Ramos (cell line): ENCODE measurements around the gene RAD51B.
"Not testable (repeated sequence)": the region's sequence is repeated elsewhere in the genome, so short reads cannot be mapped to it uniquely, and the experiment has no call there.

Experiments
- in situ Hi-C: fragments of 300-500 bp; cut with MboI; formaldehyde crosslinking; loops from one replicate; pipeline ENCODE4 v1.14.3; 2022; ENCODE audit warnings: low sequenced_read_pairs; ENCODE audit not compliant: unreplicated experiment

Gene RAD51B

GRCh38 chr14:67970923-67971322, 151.3 kb downstream of the RAD51B start:
- in situ Hi-C loops, result no loop called here

- in situ Hi-C loops, result no loop called here
These were observed 152.3 kb downstream of the RAD51B start for GRCh38 chr14:67971627-67972625.

DNA sequence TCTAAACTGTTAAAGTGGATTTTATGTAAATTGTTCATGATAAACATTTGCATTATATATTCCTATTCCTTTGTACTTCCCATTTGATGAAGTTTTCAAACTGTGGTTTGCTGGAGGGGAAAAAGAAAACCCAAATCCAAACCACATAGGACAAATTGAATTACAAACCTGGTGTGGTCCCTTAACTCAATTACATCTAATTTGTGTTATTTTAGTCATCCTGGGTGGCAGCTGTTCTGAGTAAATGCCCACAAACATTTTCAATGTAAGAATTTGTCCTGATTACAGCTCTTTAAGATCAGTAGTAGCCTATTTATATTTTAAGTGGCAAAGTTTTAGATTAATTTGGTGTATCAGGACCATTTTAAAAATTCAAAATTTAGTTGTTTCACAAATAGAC, 153.9 kb downstream of the RAD51B start:
- in situ Hi-C loops, result no loop called here

- in situ Hi-C loops, result no loop called here
These were observed 155.9 kb downstream of the RAD51B start for GRCh38 chr14:67975470-67975869.

DNA sequence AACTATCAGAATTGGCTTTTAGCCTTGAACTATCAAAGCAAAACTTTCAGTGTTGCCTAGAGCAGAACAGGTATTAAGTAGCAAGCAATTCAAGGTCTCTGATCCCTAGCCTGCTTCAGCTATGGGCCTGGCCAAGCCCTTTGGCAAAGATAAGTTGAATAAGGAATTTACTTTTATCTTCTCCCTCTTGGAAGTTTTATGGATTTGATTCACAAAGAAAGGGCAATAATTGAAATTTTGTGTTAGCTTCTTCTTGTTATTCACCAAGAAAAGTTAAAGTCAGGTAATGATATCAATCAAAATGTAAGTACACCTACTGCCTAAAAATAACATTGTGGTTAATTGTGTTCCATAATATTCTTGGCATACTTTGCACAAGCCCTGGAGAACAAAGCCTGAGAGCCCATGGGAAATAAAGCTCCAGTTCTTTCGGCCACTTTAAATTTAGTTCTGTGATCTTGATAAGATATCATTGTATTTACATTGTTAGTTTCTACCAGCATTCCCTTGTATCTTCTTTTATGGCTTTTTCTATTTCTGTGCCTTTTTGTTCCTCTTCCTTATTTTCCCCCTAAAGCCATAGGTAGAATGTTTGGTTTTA, 158.0 kb downstream of the RAD51B start:
- in situ Hi-C loops, result no loop called here

- in situ Hi-C loops, result no loop called here
These were observed 159.2 kb downstream of the RAD51B start for GRCh38 chr14:67978749-67979148.

DNA sequence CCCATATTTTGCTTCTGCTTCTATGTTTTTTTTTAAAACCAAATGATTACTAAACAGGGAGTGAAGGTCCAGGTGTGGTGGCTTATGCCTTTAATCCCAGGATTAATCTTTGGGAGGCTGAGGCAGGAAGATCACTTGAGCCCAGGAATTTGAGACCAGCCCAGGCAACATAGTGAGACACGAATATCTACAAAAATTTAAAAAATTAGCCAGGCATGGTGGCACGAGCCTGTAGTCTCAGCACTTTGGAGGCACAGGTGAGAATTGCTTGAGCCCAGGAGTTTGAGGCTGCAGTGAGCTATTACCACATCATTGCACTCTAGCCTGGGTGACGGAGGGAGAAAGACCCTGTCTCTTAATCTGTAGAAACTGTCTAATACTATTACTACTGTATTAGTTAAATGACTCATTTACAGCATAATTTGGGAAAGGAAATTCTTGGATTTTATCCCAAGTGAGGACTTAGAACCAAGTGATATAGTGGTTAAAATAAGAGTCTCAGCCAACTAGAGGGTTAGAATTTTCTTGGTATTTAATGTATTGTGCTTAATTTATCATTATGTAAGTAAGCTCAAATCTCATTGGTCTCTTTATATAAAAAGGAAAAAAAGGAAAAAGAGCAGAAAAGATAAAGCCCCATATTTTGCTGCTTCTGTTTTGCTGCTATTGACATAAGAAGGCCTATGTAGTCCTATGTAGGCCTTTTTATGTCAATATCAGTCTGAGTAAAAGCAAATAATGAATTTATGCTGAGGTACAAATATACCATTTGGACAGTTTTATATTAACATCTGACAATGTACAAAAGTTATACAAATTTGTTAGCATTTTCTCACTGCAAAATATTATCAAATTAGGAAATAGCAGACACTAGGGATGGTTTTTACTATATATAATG, 163.4 kb downstream of the RAD51B start:
- in situ Hi-C loops, result no loop called here

DNA sequence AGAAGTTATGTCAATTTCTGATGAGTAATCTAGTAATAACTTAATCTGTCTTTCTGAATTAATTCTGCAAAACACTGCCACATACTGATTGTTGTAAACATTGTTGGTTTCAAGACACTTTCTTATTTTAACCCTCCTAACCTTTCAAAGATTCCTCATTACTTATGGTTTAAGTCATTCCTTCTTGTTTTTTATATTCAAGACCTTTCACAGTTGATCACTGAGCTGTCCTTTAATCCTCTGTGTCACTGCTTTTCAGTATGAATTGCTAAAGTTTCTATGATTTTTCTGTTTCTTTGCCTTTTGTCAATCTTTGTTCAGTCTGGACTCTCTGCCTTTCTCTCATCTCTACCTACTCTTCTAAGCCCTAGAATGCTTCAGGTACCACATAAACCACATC, 164.7 kb downstream of the RAD51B start:
- in situ Hi-C loops, result no loop called here

- in situ Hi-C loops, result no loop called here
These were observed 166.7 kb downstream of the RAD51B start for GRCh38 chr14:67986131-67986841.

DNA sequence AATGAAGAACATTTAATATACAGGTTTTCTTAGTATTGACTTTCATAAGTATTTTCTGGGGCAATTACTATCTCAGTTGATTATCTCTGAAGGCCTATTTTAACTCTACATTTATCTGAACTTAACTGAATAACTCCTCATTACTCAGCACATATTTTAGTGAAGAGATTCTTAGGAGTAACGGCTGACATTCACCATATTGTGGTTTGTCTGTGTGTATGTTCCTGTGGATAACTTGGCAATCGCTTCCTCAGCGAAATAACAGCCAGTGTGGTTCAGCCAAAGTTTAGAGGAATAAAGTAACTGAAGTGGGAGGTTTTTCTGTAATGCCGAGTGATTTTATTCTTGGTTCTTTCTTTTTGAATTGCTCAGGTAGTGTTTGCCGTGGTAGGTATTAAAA, 168.0 kb downstream of the RAD51B start:
- in situ Hi-C loops, result no loop called here

DNA sequence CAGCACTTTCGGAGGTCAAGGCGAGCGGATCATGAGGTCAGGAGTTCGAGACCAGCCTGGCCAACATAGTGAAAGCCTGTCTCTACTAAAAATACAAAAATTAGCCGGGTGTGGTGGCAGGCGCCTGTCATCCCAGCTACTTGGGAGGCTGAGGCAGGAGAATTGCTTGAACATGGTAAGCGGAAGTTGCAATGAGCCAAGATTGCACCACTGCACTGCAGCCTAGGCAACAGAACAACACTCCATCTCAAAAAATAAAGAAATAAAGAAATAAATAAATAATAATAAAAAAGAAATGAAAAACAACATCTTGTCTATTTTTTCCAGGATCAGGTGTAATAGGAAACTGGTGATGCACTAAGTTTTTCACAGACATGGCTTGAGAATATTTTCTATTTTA, 168.6 kb downstream of the RAD51B start:
- in situ Hi-C loops, result not testable (repeated sequence)

GRCh38 chr14:67990576-67990975, 171.0 kb downstream of the RAD51B start:
- in situ Hi-C loops, result no loop called here

GRCh38 chr14:67994531-67994930, 175.0 kb downstream of the RAD51B start:
- in situ Hi-C loops, result no loop called here

- in situ Hi-C loops, result no loop called here
These were observed 176.7 kb downstream of the RAD51B start for GRCh38 chr14:67996235-67996634.

- in situ Hi-C loops, result no loop called here
These were observed 179.3 kb downstream of the RAD51B start for GRCh38 chr14:67998834-67999233.

GRCh38 chr14:67999290-67999689, 179.7 kb downstream of the RAD51B start:
- in situ Hi-C loops, result no loop called here

DNA sequence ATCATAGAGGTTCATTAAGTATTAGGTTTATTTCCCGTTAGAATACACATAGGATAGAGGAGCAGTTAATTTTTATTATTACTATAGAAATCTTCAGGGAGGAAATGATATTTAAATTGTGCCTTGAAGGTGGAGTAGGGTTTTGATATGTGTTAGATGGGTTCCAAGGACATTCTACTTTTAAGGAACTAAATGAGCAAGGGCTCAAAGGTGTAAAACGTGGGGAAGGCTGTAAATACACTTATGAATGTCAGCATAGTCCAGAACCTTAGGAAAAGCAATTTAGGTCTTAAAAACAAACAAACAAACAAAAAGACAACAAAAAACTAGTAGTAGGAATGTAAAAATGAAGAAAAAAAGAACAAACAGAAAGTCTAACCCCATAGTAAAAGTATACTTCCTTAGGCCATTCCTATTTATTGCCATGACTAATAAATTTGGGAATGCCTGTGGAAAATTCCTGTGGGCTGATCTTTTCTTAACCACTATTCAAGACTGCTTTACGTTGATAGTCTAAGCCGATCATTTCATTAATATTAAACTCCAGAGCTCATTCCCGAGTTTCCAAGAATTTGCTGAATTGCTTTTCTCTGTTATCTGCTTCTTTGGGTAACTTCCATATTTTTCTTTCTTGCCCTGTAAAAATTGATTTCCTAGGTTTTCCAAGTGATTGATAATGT, 180.3 kb downstream of the RAD51B start:
- in situ Hi-C loops, result no loop called here

DNA sequence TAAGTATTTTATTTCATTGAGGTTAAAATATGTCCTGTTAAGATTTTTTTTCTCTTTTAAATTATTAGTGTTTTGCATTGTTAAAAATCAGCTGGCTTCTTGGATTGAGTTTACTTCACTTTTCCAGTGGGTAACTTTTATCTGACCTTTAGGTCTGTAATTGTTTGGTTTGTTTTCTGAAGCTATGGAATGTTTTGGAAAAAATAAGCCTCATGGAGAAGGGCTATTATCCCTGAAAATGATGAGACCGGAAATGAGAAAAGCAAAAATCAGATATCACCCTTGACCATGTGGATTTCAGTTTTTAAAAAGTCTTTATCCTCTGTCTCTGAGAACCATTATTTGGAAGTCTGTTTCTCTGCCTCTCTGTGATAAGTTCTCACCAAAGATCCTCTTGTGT, 180.9 kb downstream of the RAD51B start:
- in situ Hi-C loops, result no loop called here

- in situ Hi-C loops, result no loop called here
These were observed 188.9 kb downstream of the RAD51B start for GRCh38 chr14:68008491-68008890.
